HG03521 (cell line): ENCODE results near the gene VPS51.
"Not testable (repeated sequence)": the region's sequence is repeated elsewhere in the genome, so short reads cannot be mapped to it uniquely, and the experiment has no call there.

Experiments used
- ATAC-seq: cut with Tn5 transposase; IDR thresholded peaks from one replicate; pipeline ENCODE4 v1.9.1; 2021; ENCODE audit warnings: mild to moderate bottlenecking, moderate library complexity; ENCODE audit not compliant: unreplicated experiment

The VPS51 gene

GRCh38 chr11:65132238-65132987, 36.4 kb downstream of the VPS51 start:
- ATAC-seq: no peak

GRCh38 chr11:65132988-65133700, 37.1 kb downstream of the VPS51 start:
- no peak for ATAC-seq

- no peak for ATAC-seq
These were observed 37.7 kb downstream of the VPS51 start for GRCh38 chr11:65133724-65134123.

- ATAC-seq: peak; percentile 51
These were observed 38.4 kb downstream of the VPS51 start, which contains the start of gene SYVN1 for GRCh38 chr11:65134240-65134951. SYVN1 (minus strand) TSS chr11:65134519; CDS start chr11:65133601, 918 bp downstream.

GRCh38 chr11:65134952-65135632, 39.1 kb downstream of the VPS51 start:
- peak; percentile 57 for ATAC-seq

- no peak for ATAC-seq
These were observed 39.7 kb downstream of the VPS51 start for GRCh38 chr11:65135633-65136145.

- ATAC-seq: no peak
These were observed 40.6 kb downstream of the VPS51 start for GRCh38 chr11:65136515-65137096.

- no peak for ATAC-seq
These were observed 46.0 kb downstream of the VPS51 start for GRCh38 chr11:65141896-65142494.

GRCh38 chr11:65147352-65148075, 51.5 kb downstream of the VPS51 start:
- ATAC-seq: no peak

- ATAC-seq: no peak
These were observed 52.6 kb downstream of the VPS51 start for GRCh38 chr11:65148657-65149056.

- ATAC-seq: not testable (repeated sequence)
These were observed 54.1 kb downstream of the VPS51 start for GRCh38 chr11:65150131-65150508.

GRCh38 chr11:65150509-65151299, 54.7 kb downstream of the VPS51 start:
- no peak for ATAC-seq

- no peak for ATAC-seq
These were observed 55.4 kb downstream of the VPS51 start for GRCh38 chr11:65151331-65151899.

- ATAC-seq: no peak
These were observed 56.1 kb downstream of the VPS51 start for GRCh38 chr11:65152122-65152521.

GRCh38 chr11:65156256-65156655, 60.2 kb downstream of the VPS51 start:
- no peak for ATAC-seq

- no peak for ATAC-seq
These were observed 60.9 kb downstream of the VPS51 start for GRCh38 chr11:65156926-65157325.

GRCh38 chr11:65157336-65157735, 61.3 kb downstream of the VPS51 start:
- no peak for ATAC-seq

GRCh38 chr11:65159012-65159411, 63.0 kb downstream of the VPS51 start:
- no peak for ATAC-seq
